Measurements from ENCODE around the gene TCEA3.

GRCh38 chr1:23437355-23437664 lies 12.8 kb upstream of the TCEA3 start:
- TF ChIP-seq ZNF331 (CRISPR knock-in tag; IDR thresholded peaks at IDR 0.05; ENCODE audit: low read depth) (no peak), EZH2 (IDR thresholded peaks at IDR 0.05; ENCODE audit: low read depth, unreplicated experiment) (no peak), CTCF (conservative IDR thresholded peaks at IDR 0.05; ENCODE audit: low read depth in 2 of 2) (no peak), POLR2AphosphoS5 (IDR thresholded peaks at IDR 0.05; ENCODE audit: low read depth) (no peak)
